SK-N-MC (cell line): ENCODE data around the gene KBTBD3.

Experiments
- EZH2 ChIP-seq: fragments of 200-600 bp; sonication (generic); IDR thresholded peaks from one replicate; pipeline ENCODE4 v1.6.1; 2017; ENCODE audit warnings: antibody characterized with exemption
- FOXP2 ChIP-seq: optimal IDR thresholded peaks from 2 replicates; pipeline ENCODE3; 2011; ENCODE audit warnings: mild to moderate bottlenecking, moderate library complexity; ENCODE audit not compliant: insufficient read depth; ENCODE audit errors: extremely low read length, control extremely low read depth
- POLR2AphosphoS5 ChIP-seq: IDR thresholded peaks from 2 replicates; pipeline ENCODE4 v1.6.1; 2012; ENCODE audit warnings: mild to moderate bottlenecking, low read depth, low read length, borderline replicate concordance

- TF ChIP-seq POLR2AphosphoS5 (no peak; the same call in none of the 2 replicates), EZH2 (no peak), FOXP2 (no peak)
Observed at GRCh38 chr11:106076919-106077608, at the start of gene KBTBD3.
